NOMO-1 (cell line): Measurements from ENCODE around the gene SELENOM.
"Not testable (repeated sequence)": the region's sequence is repeated elsewhere in the genome, so short reads cannot be mapped to it uniquely, and the experiment has no call there.

Experiments used
- DNase-seq, 2 experiments: peaks; one replicate each; lab custom pipeline; 2025; ENCODE audit not compliant: unreplicated experiment in 2 of 2; lab: John Stamatoyannopoulos, UW

The SELENOM gene

DNA sequence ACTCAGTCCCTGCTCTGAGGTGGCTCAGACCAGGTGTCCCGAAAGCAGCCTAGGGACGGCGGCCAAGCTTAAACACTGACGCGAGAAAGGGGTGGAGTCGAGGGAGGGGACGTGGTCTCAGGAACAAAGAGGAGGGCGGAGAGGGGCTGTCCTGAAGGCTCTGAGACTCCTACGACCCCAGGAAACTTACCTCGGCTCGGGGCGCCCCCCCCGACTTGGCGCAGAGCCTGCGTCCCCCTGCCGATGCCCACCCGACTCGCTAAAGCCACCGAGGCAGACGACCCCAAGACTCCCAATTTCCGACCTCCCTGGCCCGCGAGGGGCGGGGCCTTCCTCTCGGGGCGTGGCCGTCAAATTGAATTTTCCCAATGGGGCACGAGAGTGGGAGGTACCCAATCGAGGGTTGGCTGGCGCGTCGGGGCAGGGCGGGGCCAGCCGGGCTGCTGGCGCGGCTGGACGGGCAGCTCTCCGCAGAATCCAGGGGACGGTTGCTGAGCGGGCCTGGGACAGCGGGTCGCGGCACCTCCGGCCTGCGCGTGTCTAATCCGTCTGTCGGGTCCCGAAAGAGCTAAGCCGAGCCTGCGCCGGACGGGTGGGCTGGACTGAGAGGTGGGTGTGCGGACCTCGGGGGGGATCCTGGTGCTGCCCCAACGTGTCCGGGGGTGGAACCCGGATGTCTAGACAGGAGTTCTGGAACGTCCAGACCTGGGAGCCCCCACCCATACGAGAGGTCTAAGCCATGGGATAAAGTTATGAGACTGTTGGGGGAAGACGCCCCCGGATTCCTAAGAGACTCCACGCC, 26.3 kb downstream of the SELENOM start, which contains the start of gene SMTN:
SMTN (plus strand) TSS at position 471 of the 802 bp plus-strand sequence. CDS start 1,941 bp downstream, outside the sequence.
- DNase-seq = peak; percentile 83 to 89

- no peak for DNase-seq
These were observed 27.1 kb downstream of the SELENOM start for GRCh38 chr22:31080164-31080847.

DNA sequence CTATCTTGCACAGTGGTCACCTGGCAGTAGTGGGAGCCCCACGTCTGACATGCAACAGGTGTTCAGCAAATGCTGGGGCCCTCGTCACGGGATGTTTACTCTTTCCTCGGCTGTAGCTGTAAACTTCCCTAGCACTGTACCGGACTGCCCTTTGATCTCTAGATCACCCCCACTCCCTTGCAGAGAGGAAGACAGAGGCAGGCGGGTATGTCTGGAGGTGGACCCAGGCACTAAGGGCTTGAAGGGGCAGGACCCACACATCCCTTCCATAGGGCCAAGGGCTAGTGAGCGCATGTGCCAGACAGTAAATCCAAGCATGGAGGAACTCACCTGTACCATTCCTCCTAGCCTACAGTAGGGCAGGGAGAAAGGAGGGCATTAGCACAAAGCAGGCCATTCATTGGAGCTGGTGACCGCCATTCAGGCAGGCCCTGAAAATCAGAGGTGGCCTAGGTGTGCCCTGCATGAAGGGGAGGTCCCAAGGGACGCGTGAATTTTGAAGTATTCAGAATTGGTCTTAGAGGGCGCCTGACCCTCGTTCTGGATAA, 28.2 kb downstream of the SELENOM start:
- no peak for DNase-seq

GRCh38 chr22:31078389-31078788, 29.0 kb downstream of the SELENOM start:
- not testable (repeated sequence) for DNase-seq

DNA sequence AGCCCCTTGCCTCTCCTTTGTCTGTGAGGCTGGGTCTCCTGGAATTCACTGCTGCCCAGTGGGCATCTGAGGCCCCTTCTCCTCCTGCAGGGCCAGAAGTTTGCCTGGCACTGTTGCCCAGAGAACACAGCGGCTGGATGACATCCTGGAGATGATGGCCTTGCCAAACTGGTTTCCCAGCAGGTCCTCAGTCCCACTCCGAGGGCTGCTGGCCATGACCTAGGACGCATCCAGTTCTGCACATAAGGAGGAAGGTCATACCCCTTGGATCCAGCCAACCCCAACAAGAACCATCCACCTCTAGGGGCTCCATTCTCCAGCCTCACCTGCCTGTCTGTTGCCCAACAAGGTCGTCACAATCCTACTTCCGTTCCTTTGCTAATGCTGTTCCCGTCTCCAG, 29.7 kb downstream of the SELENOM start:
- DNase-seq = no peak

GRCh38 chr22:31075961-31076360, 31.4 kb downstream of the SELENOM start:
- DNase-seq = no peak

DNA sequence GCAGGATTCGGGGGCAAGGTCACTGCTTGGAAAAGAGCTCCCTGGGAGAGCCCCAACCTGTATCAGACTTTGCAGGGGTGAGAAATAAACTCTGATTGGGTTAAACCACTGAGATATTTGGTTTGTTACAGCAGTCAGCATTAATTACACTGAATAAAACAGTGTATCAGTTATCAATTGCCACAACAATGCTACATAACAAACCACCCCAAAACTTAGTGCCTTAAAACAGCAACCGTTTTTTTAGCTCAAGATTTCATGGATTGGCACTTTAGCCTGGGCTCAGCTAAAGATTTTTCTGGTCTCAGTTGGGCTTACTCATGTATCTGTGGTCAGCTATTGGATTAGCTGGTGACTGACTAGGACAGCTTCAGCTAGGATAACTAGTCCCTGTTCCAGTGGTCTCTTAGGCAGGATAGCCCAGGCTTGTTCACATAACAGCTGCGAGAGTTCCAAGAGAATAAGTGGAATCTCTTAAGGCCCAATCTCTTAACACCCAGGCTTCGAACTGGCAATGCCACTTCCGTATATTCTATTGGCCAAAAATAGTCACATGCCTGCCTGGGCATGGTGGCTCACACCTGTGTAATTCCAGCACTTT, 33.7 kb downstream of the SELENOM start:
- not testable (repeated sequence) for DNase-seq

DNA sequence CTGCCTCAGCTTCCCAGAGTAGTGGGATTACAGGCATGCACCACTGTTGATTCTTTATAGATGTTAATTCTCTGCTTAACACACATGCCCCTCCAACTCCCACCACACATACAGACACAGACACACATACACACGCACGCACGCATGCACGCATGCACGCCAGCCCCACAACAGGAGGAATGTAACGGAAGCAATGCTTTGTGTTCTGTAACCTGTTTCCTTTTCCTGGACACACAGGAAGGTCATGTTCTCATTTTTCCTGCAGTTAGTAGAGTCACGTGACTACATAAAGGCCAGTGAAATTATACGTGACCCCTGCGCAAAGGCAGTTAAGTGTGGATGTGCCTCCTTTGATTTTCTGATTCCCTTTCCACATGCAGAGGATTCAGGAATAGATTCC, 34.2 kb downstream of the SELENOM start:
- DNase-seq = not testable (repeated sequence)

DNA sequence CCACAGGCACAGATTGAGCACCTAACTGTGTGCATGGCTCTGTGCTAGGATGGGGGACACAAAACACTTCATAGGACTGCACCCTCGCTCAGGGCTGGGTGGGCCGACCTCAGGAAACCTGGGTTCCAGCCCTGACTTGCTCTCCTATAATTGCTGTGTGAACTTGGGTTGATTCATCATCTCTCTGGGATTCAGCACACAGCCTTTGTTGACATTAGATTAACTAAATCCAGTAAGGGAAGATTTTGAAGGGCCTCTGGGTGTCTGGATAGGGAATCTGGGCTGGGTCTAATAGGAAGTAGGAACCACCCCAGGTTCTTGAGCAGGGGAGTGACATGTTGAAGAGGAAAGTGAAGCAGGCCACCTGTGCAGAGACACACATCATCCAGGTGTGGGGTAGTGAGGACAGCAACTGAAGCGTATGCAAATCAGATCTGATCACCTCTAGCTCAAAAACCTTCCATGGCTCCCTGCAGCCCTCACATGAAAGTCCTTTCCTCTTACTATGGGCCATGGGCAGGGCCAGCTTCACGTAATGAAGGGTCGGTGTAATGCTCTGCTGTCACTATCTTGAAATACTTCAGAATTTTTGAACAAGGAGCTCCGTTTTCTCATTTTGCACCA, 37.6 kb downstream of the SELENOM start:
- not testable (repeated sequence) for DNase-seq

GRCh38 chr22:31068970-31069369, 38.4 kb downstream of the SELENOM start:
- no peak for DNase-seq

GRCh38 chr22:31064369-31064768, 43.0 kb downstream of the SELENOM start:
- DNase-seq = no peak

DNA sequence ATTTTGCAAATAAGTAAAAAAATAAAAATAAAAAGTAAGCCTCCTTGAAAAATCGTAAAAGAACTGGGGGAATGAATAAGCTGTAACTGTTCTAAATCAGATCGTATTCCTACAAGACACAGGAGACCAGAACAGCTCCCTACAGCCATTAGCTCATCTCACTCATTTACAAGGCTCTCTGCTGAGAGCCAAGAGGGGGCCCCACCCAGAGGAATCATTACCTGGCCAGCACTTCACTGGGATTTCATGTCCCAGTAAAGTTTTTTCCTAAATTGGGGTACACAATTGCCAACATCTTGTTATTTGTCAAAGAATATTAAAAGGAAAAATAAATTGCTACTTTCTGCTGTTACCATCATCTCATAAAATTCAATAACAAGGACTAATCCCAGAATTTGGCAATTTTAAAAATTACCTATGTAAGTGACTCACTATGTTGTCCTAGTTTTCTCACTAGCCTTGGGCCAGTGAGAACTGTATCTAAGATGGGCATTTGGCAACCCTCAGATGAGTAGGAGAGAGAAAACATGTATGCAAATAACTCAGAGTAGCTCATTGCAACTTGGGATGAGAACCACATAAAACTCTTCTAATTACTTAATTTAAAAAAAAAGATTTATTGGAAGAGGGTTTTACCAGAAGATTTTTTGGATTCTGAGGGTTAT, 44.7 kb downstream of the SELENOM start:
- DNase-seq = no peak

GRCh38 chr22:31059663-31060062, 47.7 kb downstream of the SELENOM start:
- not testable (repeated sequence) for DNase-seq

- no peak for DNase-seq
These were observed 50.3 kb downstream of the SELENOM start for GRCh38 chr22:31056986-31057599.

DNA sequence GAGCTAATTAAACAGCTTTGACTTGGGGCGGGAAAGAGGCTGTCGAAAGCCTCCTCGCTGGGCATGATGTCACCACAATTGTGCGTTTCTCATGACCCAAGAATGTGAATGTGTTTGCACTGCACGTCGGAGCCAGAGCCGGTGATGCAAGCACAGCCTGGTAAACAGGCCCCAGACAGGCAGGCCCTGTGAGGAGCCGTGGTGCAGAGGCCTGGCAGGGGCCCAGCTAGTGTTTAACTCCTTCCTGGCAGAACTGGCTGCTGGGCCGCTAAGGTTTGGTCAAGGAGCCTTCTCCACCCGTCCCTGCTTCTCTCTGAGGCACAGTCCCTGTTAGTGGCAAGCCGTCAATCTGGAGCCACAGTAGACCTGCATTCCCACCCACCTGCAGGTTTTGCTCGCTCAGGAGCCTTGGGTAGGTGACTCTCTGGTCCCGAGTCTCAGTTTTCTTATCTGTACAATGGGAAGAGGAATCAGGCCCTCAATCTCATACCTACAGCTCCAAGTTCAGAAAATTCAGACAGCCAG, 51.7 kb downstream of the SELENOM start:
- DNase-seq = peak in 1 of 2 experiments; percentile 5

- DNase-seq = no peak
These were observed 52.2 kb downstream of the SELENOM start for GRCh38 chr22:31055117-31055634.
